GM23338 (cell line): ENCODE data around the gene TRIB2. TPM values are rescaled to one million over a fixed set of nuclear protein-coding genes. Genes with fewer than 3 reads are reported as not detected.

Experiments used
- ATAC-seq: fragments of 200-7000 bp; cut with Tn5 transposase; 3 replicates; pipeline ENCODE4 v1.9.1; 2020
- DNase-seq: peaks from one replicate; pipeline ENCODE4 v3.0.0-alpha.2; 2015; ENCODE audit warnings: low spot score
- H2AFZ ChIP-seq: fragments of 200-600 bp; sonication (generic); 2 replicates; pipeline ENCODE4 v1.8.0; 2016; ENCODE audit warnings: antibody characterized with exemption, mild to moderate bottlenecking, moderate library complexity
- H3F3A ChIP-seq: fragments of 200-600 bp; sonication (generic); replicated peaks from 2 replicates; pipeline ENCODE4 v1.8.0; 2017; ENCODE audit warnings: antibody characterized with exemption, mixed run types, low read depth
- H3K27ac ChIP-seq: fragments of 200-600 bp; sonication (generic); 2 replicates; pipeline ENCODE4 v1.6.1; 2016; ENCODE audit warnings: low read depth
- H3K27me3 ChIP-seq: fragments of 200-600 bp; sonication (generic); 2 replicates; pipeline ENCODE4 v1.8.0; 2016; ENCODE audit warnings: mild to moderate bottlenecking, mixed run types, moderate library complexity; ENCODE audit not compliant: insufficient read depth
- H3K36me3 ChIP-seq: fragments of 200-600 bp; sonication (generic); 2 replicates; pipeline ENCODE4 v1.8.0; 2016; ENCODE audit warnings: mild to moderate bottlenecking; ENCODE audit not compliant: insufficient read depth
- H3K4me1 ChIP-seq: fragments of 200-600 bp; sonication (generic); 2 replicates; pipeline ENCODE4 v1.8.0; 2016; ENCODE audit warnings: mild to moderate bottlenecking, moderate library complexity; ENCODE audit not compliant: insufficient read depth
- H3K4me2 ChIP-seq: fragments of 200-600 bp; sonication (generic); 2 replicates; pipeline ENCODE4 v1.7.1; 2017; ENCODE audit warnings: mixed run types
- H3K4me3 ChIP-seq: fragments of 200-600 bp; sonication (generic); 2 replicates; pipeline ENCODE4 v1.6.1; 2016; ENCODE audit warnings: mixed run types
- H3K79me2 ChIP-seq: fragments of 200-600 bp; sonication (generic); replicated peaks from 2 replicates; pipeline ENCODE4 v1.8.0; 2017; ENCODE audit warnings: mild to moderate bottlenecking; ENCODE audit not compliant: insufficient read depth
- H3K9me2 ChIP-seq: fragments of 200-600 bp; sonication (generic); 2 replicates; pipeline ENCODE4 v1.8.0; 2017; ENCODE audit not compliant: insufficient read depth
- H4K20me1 ChIP-seq: fragments of 200-600 bp; sonication (generic); replicated peaks from 2 replicates; pipeline ENCODE4 v1.8.0; 2017; ENCODE audit warnings: mild to moderate bottlenecking; ENCODE audit not compliant: insufficient read depth
- H3K27ac Mint-ChIP-seq: 2 replicates; pipeline ENCODE4 v1.8.0; 2020; ENCODE audit warnings: inconsistent platforms, mild to moderate bottlenecking, moderate library complexity, mixed read lengths
- H3K27me3 Mint-ChIP-seq: 3 replicates; pipeline ENCODE4 v1.8.0; 2022; ENCODE audit warnings: low read depth, mild to moderate bottlenecking, moderate library complexity, mixed read lengths, inconsistent platforms; ENCODE audit not compliant: insufficient read depth, poor library complexity
- H3K36me3 Mint-ChIP-seq: 3 replicates; pipeline ENCODE4 v1.8.0; 2021; ENCODE audit warnings: low read depth, mild to moderate bottlenecking, inconsistent platforms, moderate library complexity, mixed read lengths
- H3K4me1 Mint-ChIP-seq: 3 replicates; pipeline ENCODE4 v1.8.0; 2020; ENCODE audit warnings: mild to moderate bottlenecking, inconsistent platforms, mixed read lengths
- H3K4me3 Mint-ChIP-seq: 3 replicates; pipeline ENCODE4 v1.8.0; 2021; ENCODE audit warnings: moderate library complexity, mild to moderate bottlenecking, inconsistent platforms, mixed read lengths
- H3K9me3 Mint-ChIP-seq: 3 replicates; pipeline ENCODE4 v1.8.0; 2020; ENCODE audit warnings: moderate library complexity, mild to moderate bottlenecking, inconsistent platforms, mixed read lengths
- CREB1 ChIP-seq: fragments of 250-450 bp; sonication (Bioruptor Pico); IDR thresholded peaks from 2 replicates; pipeline ENCODE4 v1.5.0; 2020; ENCODE audit warnings: low read depth, mild to moderate bottlenecking, moderate library complexity
- EZH2 ChIP-seq: fragments of 200-600 bp; sonication (generic); IDR thresholded peaks from one replicate; pipeline ENCODE4 v1.8.0; 2017; ENCODE audit warnings: antibody characterized with exemption, mild to moderate bottlenecking, low read depth; ENCODE audit not compliant: unreplicated experiment
- EZH2phosphoT487 ChIP-seq: fragments of 200-600 bp; sonication (generic); IDR thresholded peaks from one replicate; pipeline ENCODE4 v1.8.1; 2018; ENCODE audit warnings: antibody characterized with exemption; ENCODE audit not compliant: unreplicated experiment
- JUNB ChIP-seq: IDR thresholded peaks from one replicate; pipeline ENCODE4 v1.6.1; 2016; ENCODE audit warnings: antibody characterized with exemption; ENCODE audit not compliant: unreplicated experiment
- NANOG ChIP-seq: IDR thresholded peaks from 2 replicates; pipeline ENCODE4 v1.6.1; 2016; ENCODE audit warnings: antibody characterized with exemption, borderline replicate concordance
- POLR2AphosphoS5 ChIP-seq: IDR thresholded peaks from 2 replicates; pipeline ENCODE4 v1.6.1; 2016; ENCODE audit warnings: antibody characterized with exemption, low read depth
- STAT1 ChIP-seq: IDR thresholded peaks from one replicate; pipeline ENCODE4 v1.6.1; 2016; ENCODE audit warnings: antibody characterized with exemption; ENCODE audit not compliant: unreplicated experiment
- ZNF114 ChIP-seq: fragments of 250-450 bp; sonication (Bioruptor Pico); IDR thresholded peaks from 2 replicates; pipeline ENCODE4 v1.5.0; 2020; ENCODE audit warnings: mild to moderate bottlenecking, moderate library complexity
- ZNF331 ChIP-seq: fragments of 250-450 bp; sonication (Bioruptor Pico); IDR thresholded peaks from 2 replicates; pipeline ENCODE4 v1.5.0; 2020; ENCODE audit warnings: low read depth, mild to moderate bottlenecking, moderate library complexity
- polyA plus RNA-seq: library from polyadenylated mRNA; unstranded; fragments of >200 nt; fragmentation: Nextera tagmentation; extraction: Ambion mirVana; gene quantifications from 2 replicates; pipeline ENCODE4 v1.2.1, GENCODE V29; 2016
- total RNA-seq: library from RNA; depleted of rRNA; stranded (reverse); fragments of >200 nt; shearing (Covaris generic); gene quantifications from 2 replicates; pipeline ENCODE4 v1.2.3, GENCODE V29; 2014
- TF ChIP-seq, protein P1 (sequence below): fragments of 250-450 bp; sonication (Bioruptor Pico); IDR thresholded peaks from 2 replicates; pipeline ENCODE4 v1.5.0; 2020; ENCODE audit warnings: mild to moderate bottlenecking, moderate library complexity
- TF ChIP-seq, protein P2 (sequence below): IDR thresholded peaks from 2 replicates; pipeline ENCODE4 v1.6.1; 2016; ENCODE audit warnings: antibody characterized with exemption
- TF ChIP-seq, protein P3 (sequence below), 2 experiments: fragments of 200-600 bp in 1 of 2; sonication (generic) in 1 of 2; conservative IDR thresholded peaks; 2 replicates each; pipeline versions ENCODE4 v1.5.1 to v1.6.1; 2016 to 2017; ENCODE audit warnings: antibody characterized with exemption in 2 of 2, low read depth in 2 of 2, mild to moderate bottlenecking in 2 of 2, moderate library complexity in 1 of 2
- TF ChIP-seq, protein P4 (sequence below): IDR thresholded peaks from one replicate; pipeline ENCODE4 v1.6.1; 2018; ENCODE audit warnings: antibody characterized with exemption; ENCODE audit not compliant: unreplicated experiment

Gene TRIB2
- total and polyA plus RNA-seq, 2 experiments from 2014 or later = 40.3 to 109 TPM

DNA sequence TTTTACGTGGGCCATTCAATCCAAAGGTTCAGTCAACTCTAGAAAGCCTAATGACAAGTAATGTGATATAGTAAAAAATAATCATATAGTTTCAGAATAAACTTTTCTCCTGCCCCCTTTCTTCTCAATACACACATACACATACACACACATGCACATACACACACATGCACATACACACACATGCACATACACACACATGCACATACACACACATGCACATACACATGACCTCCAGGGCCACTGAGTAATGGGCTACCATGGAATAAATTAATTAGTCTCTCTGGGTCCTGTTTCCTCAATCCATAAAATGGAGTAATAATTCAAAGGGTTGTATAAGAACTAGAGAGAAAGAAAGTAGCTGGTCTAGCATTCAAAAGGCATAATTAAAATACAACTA, 5.4 kb upstream of the TRIB2 start:
- H3K4me1 Mint-ChIP-seq = peaks cover 18% of the 10 kb centered on the region
- no peak overlapping the region for H3K4me2 ChIP-seq
- H3K4me3 ChIP-seq = no peak overlapping the region
- H3K27me3 Mint-ChIP-seq = peaks cover 4% of the 10 kb centered on the region
- no peak overlapping the region for H3K27ac Mint-ChIP-seq
- no peak for TF ChIP-seq POLR2AphosphoS5
- TF ChIP-seq, protein P1, sequence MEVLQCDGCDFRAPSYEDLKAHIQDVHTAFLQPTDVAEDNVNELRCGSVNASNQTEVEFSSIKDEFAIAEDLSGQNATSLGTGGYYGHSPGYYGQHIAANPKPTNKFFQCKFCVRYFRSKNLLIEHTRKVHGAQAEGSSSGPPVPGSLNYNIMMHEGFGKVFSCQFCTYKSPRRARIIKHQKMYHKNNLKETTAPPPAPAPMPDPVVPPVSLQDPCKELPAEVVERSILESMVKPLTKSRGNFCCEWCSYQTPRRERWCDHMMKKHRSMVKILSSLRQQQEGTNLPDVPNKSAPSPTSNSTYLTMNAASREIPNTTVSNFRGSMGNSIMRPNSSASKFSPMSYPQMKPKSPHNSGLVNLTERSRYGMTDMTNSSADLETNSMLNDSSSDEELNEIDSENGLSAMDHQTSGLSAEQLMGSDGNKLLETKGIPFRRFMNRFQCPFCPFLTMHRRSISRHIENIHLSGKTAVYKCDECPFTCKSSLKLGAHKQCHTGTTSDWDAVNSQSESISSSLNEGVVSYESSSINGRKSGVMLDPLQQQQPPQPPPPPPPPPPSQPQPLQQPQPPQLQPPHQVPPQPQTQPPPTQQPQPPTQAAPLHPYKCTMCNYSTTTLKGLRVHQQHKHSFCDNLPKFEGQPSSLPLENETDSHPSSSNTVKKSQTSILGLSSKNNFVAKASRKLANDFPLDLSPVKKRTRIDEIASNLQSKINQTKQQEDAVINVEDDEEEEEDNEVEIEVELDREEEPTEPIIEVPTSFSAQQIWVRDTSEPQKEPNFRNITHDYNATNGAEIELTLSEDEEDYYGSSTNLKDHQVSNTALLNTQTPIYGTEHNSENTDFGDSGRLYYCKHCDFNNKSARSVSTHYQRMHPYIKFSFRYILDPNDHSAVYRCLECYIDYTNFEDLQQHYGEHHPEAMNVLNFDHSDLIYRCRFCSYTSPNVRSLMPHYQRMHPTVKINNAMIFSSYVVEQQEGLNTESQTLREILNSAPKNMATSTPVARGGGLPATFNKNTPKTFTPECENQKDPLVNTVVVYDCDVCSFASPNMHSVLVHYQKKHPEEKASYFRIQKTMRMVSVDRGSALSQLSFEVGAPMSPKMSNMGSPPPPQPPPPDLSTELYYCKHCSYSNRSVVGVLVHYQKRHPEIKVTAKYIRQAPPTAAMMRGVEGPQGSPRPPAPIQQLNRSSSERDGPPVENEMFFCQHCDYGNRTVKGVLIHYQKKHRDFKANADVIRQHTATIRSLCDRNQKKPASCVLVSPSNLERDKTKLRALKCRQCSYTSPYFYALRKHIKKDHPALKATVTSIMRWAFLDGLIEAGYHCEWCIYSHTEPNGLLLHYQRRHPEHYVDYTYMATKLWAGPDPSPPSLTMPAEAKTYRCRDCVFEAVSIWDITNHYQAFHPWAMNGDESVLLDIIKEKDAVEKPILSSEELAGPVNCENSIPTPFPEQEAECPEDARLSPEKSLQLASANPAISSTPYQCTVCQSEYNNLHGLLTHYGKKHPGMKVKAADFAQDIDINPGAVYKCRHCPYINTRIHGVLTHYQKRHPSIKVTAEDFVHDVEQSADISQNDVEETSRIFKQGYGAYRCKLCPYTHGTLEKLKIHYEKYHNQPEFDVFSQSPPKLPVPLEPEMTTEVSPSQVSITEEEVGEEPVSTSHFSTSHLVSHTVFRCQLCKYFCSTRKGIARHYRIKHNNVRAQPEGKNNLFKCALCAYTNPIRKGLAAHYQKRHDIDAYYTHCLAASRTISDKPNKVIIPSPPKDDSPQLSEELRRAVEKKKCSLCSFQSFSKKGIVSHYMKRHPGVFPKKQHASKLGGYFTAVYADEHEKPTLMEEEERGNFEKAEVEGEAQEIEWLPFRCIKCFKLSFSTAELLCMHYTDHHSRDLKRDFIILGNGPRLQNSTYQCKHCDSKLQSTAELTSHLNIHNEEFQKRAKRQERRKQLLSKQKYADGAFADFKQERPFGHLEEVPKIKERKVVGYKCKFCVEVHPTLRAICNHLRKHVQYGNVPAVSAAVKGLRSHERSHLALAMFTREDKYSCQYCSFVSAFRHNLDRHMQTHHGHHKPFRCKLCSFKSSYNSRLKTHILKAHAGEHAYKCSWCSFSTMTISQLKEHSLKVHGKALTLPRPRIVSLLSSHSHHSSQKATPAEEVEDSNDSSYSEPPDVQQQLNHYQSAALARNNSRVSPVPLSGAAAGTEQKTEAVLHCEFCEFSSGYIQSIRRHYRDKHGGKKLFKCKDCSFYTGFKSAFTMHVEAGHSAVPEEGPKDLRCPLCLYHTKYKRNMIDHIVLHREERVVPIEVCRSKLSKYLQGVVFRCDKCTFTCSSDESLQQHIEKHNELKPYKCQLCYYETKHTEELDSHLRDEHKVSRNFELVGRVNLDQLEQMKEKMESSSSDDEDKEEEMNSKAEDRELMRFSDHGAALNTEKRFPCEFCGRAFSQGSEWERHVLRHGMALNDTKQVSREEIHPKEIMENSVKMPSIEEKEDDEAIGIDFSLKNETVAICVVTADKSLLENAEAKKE = no peak
- TF ChIP-seq CREB1 (CRISPR knock-in tag) = no peak
- TF ChIP-seq, protein P2, sequence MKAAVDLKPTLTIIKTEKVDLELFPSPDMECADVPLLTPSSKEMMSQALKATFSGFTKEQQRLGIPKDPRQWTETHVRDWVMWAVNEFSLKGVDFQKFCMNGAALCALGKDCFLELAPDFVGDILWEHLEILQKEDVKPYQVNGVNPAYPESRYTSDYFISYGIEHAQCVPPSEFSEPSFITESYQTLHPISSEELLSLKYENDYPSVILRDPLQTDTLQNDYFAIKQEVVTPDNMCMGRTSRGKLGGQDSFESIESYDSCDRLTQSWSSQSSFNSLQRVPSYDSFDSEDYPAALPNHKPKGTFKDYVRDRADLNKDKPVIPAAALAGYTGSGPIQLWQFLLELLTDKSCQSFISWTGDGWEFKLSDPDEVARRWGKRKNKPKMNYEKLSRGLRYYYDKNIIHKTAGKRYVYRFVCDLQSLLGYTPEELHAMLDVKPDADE = no peak
- TF ChIP-seq JUNB = no peak
- no peak for TF ChIP-seq EZH2phosphoT487
- no peak for TF ChIP-seq ZNF331 (CRISPR knock-in tag)
- TF ChIP-seq ZNF114 (CRISPR knock-in tag) = no peak
- TF ChIP-seq EZH2 = no peak
- TF ChIP-seq STAT1 = no peak
- TF ChIP-seq, protein P3, sequence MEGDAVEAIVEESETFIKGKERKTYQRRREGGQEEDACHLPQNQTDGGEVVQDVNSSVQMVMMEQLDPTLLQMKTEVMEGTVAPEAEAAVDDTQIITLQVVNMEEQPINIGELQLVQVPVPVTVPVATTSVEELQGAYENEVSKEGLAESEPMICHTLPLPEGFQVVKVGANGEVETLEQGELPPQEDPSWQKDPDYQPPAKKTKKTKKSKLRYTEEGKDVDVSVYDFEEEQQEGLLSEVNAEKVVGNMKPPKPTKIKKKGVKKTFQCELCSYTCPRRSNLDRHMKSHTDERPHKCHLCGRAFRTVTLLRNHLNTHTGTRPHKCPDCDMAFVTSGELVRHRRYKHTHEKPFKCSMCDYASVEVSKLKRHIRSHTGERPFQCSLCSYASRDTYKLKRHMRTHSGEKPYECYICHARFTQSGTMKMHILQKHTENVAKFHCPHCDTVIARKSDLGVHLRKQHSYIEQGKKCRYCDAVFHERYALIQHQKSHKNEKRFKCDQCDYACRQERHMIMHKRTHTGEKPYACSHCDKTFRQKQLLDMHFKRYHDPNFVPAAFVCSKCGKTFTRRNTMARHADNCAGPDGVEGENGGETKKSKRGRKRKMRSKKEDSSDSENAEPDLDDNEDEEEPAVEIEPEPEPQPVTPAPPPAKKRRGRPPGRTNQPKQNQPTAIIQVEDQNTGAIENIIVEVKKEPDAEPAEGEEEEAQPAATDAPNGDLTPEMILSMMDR (conservative IDR thresholded peaks at IDR 0.05; ENCODE audit: low read depth in 2 of 2) = no peak
- TF ChIP-seq, protein P4, sequence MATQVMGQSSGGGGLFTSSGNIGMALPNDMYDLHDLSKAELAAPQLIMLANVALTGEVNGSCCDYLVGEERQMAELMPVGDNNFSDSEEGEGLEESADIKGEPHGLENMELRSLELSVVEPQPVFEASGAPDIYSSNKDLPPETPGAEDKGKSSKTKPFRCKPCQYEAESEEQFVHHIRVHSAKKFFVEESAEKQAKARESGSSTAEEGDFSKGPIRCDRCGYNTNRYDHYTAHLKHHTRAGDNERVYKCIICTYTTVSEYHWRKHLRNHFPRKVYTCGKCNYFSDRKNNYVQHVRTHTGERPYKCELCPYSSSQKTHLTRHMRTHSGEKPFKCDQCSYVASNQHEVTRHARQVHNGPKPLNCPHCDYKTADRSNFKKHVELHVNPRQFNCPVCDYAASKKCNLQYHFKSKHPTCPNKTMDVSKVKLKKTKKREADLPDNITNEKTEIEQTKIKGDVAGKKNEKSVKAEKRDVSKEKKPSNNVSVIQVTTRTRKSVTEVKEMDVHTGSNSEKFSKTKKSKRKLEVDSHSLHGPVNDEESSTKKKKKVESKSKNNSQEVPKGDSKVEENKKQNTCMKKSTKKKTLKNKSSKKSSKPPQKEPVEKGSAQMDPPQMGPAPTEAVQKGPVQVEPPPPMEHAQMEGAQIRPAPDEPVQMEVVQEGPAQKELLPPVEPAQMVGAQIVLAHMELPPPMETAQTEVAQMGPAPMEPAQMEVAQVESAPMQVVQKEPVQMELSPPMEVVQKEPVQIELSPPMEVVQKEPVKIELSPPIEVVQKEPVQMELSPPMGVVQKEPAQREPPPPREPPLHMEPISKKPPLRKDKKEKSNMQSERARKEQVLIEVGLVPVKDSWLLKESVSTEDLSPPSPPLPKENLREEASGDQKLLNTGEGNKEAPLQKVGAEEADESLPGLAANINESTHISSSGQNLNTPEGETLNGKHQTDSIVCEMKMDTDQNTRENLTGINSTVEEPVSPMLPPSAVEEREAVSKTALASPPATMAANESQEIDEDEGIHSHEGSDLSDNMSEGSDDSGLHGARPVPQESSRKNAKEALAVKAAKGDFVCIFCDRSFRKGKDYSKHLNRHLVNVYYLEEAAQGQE = no peak
- no peak for TF ChIP-seq NANOG
- H3K4me1 ChIP-seq = peaks cover 16% of the 10 kb centered on the region
- H4K20me1 ChIP-seq = no peaks in the 10 kb centered on the region
- H3K36me3 Mint-ChIP-seq = no peaks in the 10 kb centered on the region; the same call in 2 of the 3 replicates
- DNase-seq (no peak), ATAC-seq (no peak)
- H3K27ac ChIP-seq = no peak overlapping the region
- peaks cover 3% of the 10 kb centered on the region; the same call in 2 of the 3 replicates for H3K9me3 Mint-ChIP-seq
- H3F3A ChIP-seq = no peaks in the 10 kb centered on the region
- no peaks in the 10 kb centered on the region for H3K79me2 ChIP-seq
- H3K36me3 ChIP-seq = no peaks in the 10 kb centered on the region
- no peaks in the 10 kb centered on the region for H3K27me3 ChIP-seq
- no peak overlapping the region for H3K4me3 Mint-ChIP-seq
- peaks cover 8% of the 10 kb centered on the region for H3K9me2 ChIP-seq
- no peak overlapping the region for H2AFZ ChIP-seq
